ENCODE measurements around the gene GK2. TPM values are rescaled to one million over a fixed set of nuclear protein-coding genes. Genes with fewer than 3 reads are reported as not detected.

Gene GK2
- polyA plus RNA-seq, 1 donor (not counting 4 experiments of a cell fraction or from before 2014, with no cell fraction given): not detected

DNA sequence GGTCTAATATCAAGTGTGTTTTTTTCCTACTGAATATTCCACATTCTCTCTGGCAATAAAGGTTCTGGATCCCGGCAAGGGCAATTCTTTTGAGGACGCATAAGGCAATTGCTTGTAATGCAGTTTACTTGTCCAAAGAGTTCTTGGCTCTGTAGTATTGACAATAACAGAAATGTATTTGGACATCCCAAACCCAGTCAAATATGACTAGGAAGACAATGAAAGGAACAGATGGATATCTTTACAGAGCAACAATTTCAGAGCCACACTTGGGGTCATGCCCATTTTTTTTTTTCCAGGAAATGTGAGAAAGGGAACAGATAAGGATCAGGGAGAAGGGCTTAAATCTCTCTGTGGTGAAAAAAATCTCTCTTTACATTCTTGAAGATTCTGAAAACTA, 12.2 kb downstream of the GK2 start:
- no peaks in the 10 kb centered on the region for H3K9me1 ChIP-seq (ENCODE audit: control insufficient read depth, extremely low read depth, insufficient read depth, low read length)
- H3K27me3 ChIP-seq (ENCODE audit: control insufficient read depth, extremely low read depth, insufficient read depth, low read length): no peaks in the 10 kb centered on the region
- no peaks in the 10 kb centered on the region for H3K9me3 ChIP-seq (ENCODE audit: control insufficient read depth, low read depth, low read length)
- H4K20me1 ChIP-seq (ENCODE audit: control insufficient read depth, extremely low read depth, insufficient read depth, low read length): no peaks in the 10 kb centered on the region
- no peak for FAIRE-seq
- no peak for TF ChIP-seq EZH2 (IDR thresholded peaks at IDR 0.05; ENCODE audit: low read length)
- TF ChIP-seq, protein P1, sequence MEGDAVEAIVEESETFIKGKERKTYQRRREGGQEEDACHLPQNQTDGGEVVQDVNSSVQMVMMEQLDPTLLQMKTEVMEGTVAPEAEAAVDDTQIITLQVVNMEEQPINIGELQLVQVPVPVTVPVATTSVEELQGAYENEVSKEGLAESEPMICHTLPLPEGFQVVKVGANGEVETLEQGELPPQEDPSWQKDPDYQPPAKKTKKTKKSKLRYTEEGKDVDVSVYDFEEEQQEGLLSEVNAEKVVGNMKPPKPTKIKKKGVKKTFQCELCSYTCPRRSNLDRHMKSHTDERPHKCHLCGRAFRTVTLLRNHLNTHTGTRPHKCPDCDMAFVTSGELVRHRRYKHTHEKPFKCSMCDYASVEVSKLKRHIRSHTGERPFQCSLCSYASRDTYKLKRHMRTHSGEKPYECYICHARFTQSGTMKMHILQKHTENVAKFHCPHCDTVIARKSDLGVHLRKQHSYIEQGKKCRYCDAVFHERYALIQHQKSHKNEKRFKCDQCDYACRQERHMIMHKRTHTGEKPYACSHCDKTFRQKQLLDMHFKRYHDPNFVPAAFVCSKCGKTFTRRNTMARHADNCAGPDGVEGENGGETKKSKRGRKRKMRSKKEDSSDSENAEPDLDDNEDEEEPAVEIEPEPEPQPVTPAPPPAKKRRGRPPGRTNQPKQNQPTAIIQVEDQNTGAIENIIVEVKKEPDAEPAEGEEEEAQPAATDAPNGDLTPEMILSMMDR (optimal IDR thresholded peaks at IDR 0.05 in 1 of 3, IDR thresholded peaks at IDR 0.05 in 1 of 3, conservative IDR thresholded peaks at IDR 0.05 in 1 of 3; ENCODE audit: extremely low read depth in 1 of 3, insufficient read depth in 2 of 3, low read length in 3 of 3): no peak
- DNase-seq (ENCODE audit: low read depth, low spot score): no peak
- no peaks in the 10 kb centered on the region for H3K79me2 ChIP-seq (ENCODE audit: control insufficient read depth, insufficient read depth, low read length)
- H3K9ac ChIP-seq (ENCODE audit: control insufficient read depth, extremely low read depth, insufficient read depth, low read length): no peak overlapping the region
- H3K27ac ChIP-seq (ENCODE audit: control insufficient read depth, insufficient read depth, low read length): no peak overlapping the region
- H3K4me1 ChIP-seq (ENCODE audit: control insufficient read depth, extremely low read depth, insufficient read depth, low read length): no peaks in the 10 kb centered on the region
- no peak overlapping the region for H3K4me3 ChIP-seq (ENCODE audit: control insufficient read depth in 2 of 3, extremely low read depth in 1 of 3, insufficient read depth in 2 of 3, low read depth in 1 of 3, low read length in 3 of 3)
- dilution Hi-C loops (cut with MboI; ENCODE audit: extremely low pct_ligation_motif_present, low sequenced_read_pairs): no loop called here
- no peak overlapping the region for H2AFZ ChIP-seq (ENCODE audit: control insufficient read depth, low read length)
- no peak overlapping the region for H3K4me2 ChIP-seq (ENCODE audit: control insufficient read depth, extremely low read depth, insufficient read depth, low read depth, low read length)
- no peaks in the 10 kb centered on the region for H3K36me3 ChIP-seq (ENCODE audit: control insufficient read depth in 2 of 2, extremely low read depth in 1 of 2, insufficient read depth in 2 of 2, low read length in 2 of 2)

DNA sequence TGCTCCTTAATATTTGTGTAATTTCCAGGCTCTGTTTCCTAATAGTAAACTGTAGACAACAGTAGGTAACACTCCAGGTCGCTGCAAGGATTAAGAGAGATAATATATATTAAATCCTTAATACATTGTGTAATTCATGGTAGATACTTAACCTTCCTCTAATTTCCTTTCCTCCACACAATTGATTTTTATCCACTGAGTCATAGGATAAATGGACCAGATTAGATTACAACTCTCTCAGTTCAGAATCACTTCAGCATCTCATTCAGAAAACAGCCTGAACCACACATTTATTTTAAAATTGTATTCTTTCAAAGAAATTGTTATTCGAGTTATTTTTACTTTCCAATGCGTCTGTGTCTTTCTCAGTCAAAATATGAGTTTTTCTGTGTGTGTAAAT, 17.1 kb downstream of the GK2 start:
- FAIRE-seq (no peak), DNase-seq (ENCODE audit: low read depth, low spot score) (no peak)
- Histone ChIP-seq H3K27ac (ENCODE audit: control insufficient read depth, insufficient read depth, low read length) (no peak overlapping the region), H3K27me3 (ENCODE audit: control insufficient read depth, extremely low read depth, insufficient read depth, low read length) (no peaks in the 10 kb centered on the region), H3K9me1 (ENCODE audit: control insufficient read depth, extremely low read depth, insufficient read depth, low read length) (no peaks in the 10 kb centered on the region), H3K4me1 (ENCODE audit: control insufficient read depth, extremely low read depth, insufficient read depth, low read length) (no peaks in the 10 kb centered on the region), H3K4me3 (ENCODE audit: control insufficient read depth in 2 of 3, extremely low read depth in 1 of 3, insufficient read depth in 2 of 3, low read depth in 1 of 3, low read length in 3 of 3) (no peak overlapping the region), H3K4me2 (ENCODE audit: control insufficient read depth, extremely low read depth, insufficient read depth, low read depth, low read length) (no peak overlapping the region), H3K36me3 (ENCODE audit: control insufficient read depth in 2 of 2, extremely low read depth in 1 of 2, insufficient read depth in 2 of 2, low read length in 2 of 2) (no peaks in the 10 kb centered on the region), H4K20me1 (ENCODE audit: control insufficient read depth, extremely low read depth, insufficient read depth, low read length) (no peaks in the 10 kb centered on the region), H2AFZ (ENCODE audit: control insufficient read depth, low read length) (no peak overlapping the region), H3K9ac (ENCODE audit: control insufficient read depth, extremely low read depth, insufficient read depth, low read length) (no peak overlapping the region), H3K9me3 (ENCODE audit: control insufficient read depth, low read depth, low read length) (no peaks in the 10 kb centered on the region), H3K79me2 (ENCODE audit: control insufficient read depth, insufficient read depth, low read length) (no peaks in the 10 kb centered on the region)
- dilution Hi-C loops (cut with MboI; ENCODE audit: extremely low pct_ligation_motif_present, low sequenced_read_pairs): no loop called here
- TF ChIP-seq EZH2 (IDR thresholded peaks at IDR 0.05; ENCODE audit: low read length): no peak
- TF ChIP-seq, protein P1 (optimal IDR thresholded peaks at IDR 0.05 in 1 of 3, IDR thresholded peaks at IDR 0.05 in 1 of 3, conservative IDR thresholded peaks at IDR 0.05 in 1 of 3; ENCODE audit: extremely low read depth in 1 of 3, insufficient read depth in 2 of 3, low read length in 3 of 3): no peak
